Osteocyte (in vitro differentiated cells): ENCODE measurements around the gene PGAM2. TPM values are rescaled to one million over a fixed set of nuclear protein-coding genes. Genes with fewer than 3 reads are reported as not detected.

ENCODE experiments used
- DNase-seq: peaks from one replicate; pipeline ENCODE4 v3.0.0; 2021; ENCODE audit warnings: mixed read lengths; ENCODE audit not compliant: unreplicated experiment; ENCODE audit errors: extremely low spot score
- H3K27ac Mint-ChIP-seq: one replicate; pipeline ENCODE4 v1.8.0; 2021; ENCODE audit warnings: mild to moderate bottlenecking, mixed read lengths; ENCODE audit not compliant: unreplicated experiment
- H3K27me3 Mint-ChIP-seq: one replicate; pipeline ENCODE4 v1.8.0; 2021; ENCODE audit warnings: mixed read lengths; ENCODE audit not compliant: unreplicated experiment
- H3K36me3 Mint-ChIP-seq: one replicate; pipeline ENCODE4 v1.8.0; 2021; ENCODE audit warnings: mixed read lengths; ENCODE audit not compliant: unreplicated experiment
- H3K4me1 Mint-ChIP-seq: one replicate; pipeline ENCODE4 v1.8.0; 2021; ENCODE audit warnings: mixed read lengths; ENCODE audit not compliant: unreplicated experiment
- H3K4me3 Mint-ChIP-seq: one replicate; pipeline ENCODE4 v1.8.0; 2021; ENCODE audit warnings: mild to moderate bottlenecking, moderate library complexity, mixed read lengths; ENCODE audit not compliant: unreplicated experiment
- H3K9me3 Mint-ChIP-seq: one replicate; pipeline ENCODE4 v1.8.0; 2021; ENCODE audit warnings: mixed read lengths; ENCODE audit not compliant: unreplicated experiment
- total RNA-seq: library from RNA; stranded (reverse); gene quantifications from 2 replicates; pipeline ENCODE4 v1.2.1, GENCODE V29; 2021
- TF ChIP-seq, protein P1 (sequence below): fragments of 200-600 bp; sonication (generic); IDR thresholded peaks from 2 replicates; pipeline ENCODE4 v1.5.0; 2021; ENCODE audit warnings: antibody characterized with exemption, mild to moderate bottlenecking, moderate library complexity

Gene PGAM2
- total RNA-seq, 1 donor from 2014 or later: 0.97 TPM

DNA sequence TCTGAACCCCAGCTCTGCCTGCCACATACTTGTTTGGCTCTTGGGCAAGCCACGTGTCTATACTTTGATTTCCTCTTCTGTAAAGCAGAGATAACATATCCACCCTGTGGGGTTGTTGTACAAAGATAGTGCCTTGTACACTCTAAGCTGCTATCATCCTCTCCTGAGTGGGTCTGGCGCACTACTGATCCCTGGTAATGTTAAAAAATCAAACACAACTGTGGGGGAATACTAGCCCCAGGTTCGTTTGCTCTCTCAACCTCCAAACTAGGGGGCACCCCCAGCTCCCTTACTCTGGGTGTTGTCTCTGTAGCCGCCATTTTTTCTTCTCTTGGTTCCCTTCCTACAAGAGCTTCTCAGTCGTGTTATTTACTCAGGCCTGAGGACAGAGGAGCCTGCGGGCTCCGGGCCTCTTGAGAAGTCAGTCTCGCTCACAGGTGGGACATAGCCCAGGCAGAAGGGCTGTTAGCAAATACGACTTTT lies 15.9 kb upstream of the PGAM2 start:
- H3K36me3 Mint-ChIP-seq: peaks cover 16% of the 10 kb centered on the region
- H3K4me3 Mint-ChIP-seq: peak overlapping the region; percentile 85
- TF ChIP-seq, protein P1, sequence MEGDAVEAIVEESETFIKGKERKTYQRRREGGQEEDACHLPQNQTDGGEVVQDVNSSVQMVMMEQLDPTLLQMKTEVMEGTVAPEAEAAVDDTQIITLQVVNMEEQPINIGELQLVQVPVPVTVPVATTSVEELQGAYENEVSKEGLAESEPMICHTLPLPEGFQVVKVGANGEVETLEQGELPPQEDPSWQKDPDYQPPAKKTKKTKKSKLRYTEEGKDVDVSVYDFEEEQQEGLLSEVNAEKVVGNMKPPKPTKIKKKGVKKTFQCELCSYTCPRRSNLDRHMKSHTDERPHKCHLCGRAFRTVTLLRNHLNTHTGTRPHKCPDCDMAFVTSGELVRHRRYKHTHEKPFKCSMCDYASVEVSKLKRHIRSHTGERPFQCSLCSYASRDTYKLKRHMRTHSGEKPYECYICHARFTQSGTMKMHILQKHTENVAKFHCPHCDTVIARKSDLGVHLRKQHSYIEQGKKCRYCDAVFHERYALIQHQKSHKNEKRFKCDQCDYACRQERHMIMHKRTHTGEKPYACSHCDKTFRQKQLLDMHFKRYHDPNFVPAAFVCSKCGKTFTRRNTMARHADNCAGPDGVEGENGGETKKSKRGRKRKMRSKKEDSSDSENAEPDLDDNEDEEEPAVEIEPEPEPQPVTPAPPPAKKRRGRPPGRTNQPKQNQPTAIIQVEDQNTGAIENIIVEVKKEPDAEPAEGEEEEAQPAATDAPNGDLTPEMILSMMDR: no peak
- no peak for DNase-seq
- H3K4me1 Mint-ChIP-seq: peaks cover 46% of the 10 kb centered on the region
- no peaks in the 10 kb centered on the region for H3K27me3 Mint-ChIP-seq
- H3K9me3 Mint-ChIP-seq: no peaks in the 10 kb centered on the region
- peak overlapping the region; percentile 67 for H3K27ac Mint-ChIP-seq

DNA sequence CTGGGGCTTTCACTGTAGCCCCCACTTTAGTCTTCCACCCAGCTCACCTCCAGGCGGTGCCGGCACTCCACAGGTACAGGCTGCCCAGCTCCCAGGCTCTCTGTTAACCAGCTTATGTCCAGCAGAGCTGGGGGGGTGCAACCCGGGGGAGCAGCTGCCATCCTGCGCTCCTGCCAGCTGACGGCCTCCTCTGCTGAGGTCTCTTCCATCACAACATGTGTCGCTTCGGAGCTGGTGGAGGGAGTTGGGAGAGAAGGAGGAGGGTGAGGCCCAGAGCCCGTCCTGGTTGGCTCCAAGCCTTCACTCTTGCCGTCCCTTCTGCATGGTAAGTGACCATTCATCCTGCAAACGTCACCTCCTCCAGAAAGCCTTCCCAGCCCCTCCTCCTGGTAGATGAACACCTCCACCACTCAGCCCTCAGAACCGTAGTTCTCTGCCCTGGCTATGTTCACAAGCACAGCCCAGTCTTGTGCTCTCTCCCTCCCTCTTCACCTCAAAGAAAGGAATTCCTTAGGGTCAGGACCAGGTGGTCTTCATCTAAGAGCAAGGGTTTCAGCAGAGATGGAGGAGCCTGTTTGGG lies 15.4 kb upstream of the PGAM2 start:
- Mint-ChIP-seq H3K27me3 (no peaks in the 10 kb centered on the region), H3K4me1 (peaks cover 44% of the 10 kb centered on the region), H3K4me3 (peak overlapping the region; percentile 85), H3K27ac (no peak overlapping the region), H3K9me3 (no peaks in the 10 kb centered on the region), H3K36me3 (peaks cover 18% of the 10 kb centered on the region)
- no peak for DNase-seq
- TF ChIP-seq, protein P1: no peak

DNA sequence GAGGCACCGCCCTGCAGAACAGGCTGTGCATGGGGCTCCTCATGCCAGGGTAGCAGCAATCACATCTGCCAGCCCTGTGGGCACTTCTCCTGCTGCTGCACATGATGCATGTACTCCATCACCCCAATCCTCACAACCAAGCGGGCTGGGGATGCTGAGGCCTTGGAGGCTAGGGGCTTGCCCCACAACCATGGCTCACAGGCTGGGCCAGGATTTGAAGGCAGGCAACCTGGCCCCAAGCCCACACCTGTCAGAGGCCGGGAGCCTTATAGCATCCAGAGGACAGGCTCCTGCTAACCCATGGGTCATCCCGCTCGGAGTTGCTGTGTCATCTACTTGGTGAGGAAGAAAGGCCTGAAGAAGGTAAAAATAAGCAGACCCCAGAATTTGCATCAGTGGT lies 14.8 kb upstream of the PGAM2 start:
- Mint-ChIP-seq H3K9me3 (no peaks in the 10 kb centered on the region), H3K27ac (no peak overlapping the region)

DNA sequence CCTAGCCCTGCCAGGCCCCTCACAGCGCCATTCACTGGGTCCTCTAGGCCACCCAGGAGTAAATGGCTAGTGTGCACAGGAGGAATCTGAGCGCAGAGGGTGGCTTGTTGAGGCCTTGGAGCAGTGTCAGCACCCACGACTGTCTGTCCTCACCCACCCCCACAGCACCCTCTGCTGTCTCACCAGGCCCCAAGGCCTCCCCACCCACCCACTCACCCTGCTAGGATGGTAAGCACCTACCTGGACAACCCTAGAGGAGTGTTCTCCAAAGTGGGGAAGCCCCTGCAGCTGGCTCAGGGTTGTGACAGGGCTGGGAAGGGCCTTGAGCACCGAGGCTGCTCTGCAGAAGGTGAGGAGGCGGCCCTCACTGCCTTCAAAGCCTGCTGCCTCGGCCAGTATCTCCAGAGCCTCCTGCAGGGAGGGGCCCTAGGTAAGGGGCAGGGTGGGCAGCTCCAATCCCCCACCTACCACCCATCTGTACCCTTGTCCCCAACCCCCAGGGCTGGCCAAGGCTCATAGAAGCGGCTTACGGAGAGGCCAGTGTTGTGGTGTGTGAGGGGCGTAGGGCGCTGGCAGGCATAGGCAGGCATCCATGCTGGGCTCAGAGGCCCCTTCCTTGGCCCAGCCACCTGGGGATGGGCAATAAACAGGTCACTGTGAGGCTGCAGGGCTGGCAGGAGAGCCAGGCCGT lies 14.1 kb upstream of the PGAM2 start:
- Mint-ChIP-seq H3K27ac (no peak overlapping the region), H3K27me3 (no peaks in the 10 kb centered on the region), H3K36me3 (peaks cover 21% of the 10 kb centered on the region), H3K9me3 (no peaks in the 10 kb centered on the region), H3K4me1 (peaks cover 31% of the 10 kb centered on the region), H3K4me3 (no peak overlapping the region)
- TF ChIP-seq, protein P1: no peak
- DNase-seq: no peak

More for the DNA sequence above, 14.8 kb upstream of the PGAM2 start:
- no peak for DNase-seq
- Mint-ChIP-seq H3K4me3 (no peak overlapping the region), H3K27me3 (no peaks in the 10 kb centered on the region), H3K4me1 (peaks cover 38% of the 10 kb centered on the region), H3K36me3 (peaks cover 21% of the 10 kb centered on the region)
- TF ChIP-seq, protein P1: no peak

DNA sequence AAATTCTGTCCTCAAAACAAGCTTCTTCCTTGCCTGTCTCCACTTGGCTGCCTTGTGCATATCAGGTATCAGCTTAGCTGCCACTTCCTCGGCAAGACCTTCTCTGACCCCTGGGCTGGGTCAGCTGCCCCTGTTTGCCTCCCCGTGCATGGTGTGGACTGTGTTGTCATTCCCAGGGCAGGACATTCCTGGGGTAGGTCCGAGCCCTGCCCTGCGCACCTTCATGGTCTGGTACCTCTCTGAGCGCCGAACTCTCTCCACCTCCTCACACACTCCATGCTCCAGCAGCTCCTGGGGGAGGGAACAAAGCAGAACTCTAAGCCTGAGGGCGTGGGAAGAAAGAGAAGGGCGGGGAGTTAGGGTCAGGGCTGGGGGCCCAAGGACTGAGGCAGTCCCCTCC lies 13.2 kb upstream of the PGAM2 start:
- no peak for DNase-seq
- peaks cover 25% of the 10 kb centered on the region for H3K4me1 Mint-ChIP-seq
- no peaks in the 10 kb centered on the region for H3K9me3 Mint-ChIP-seq
- TF ChIP-seq, protein P1: no peak
- no peak overlapping the region for H3K4me3 Mint-ChIP-seq
- H3K27me3 Mint-ChIP-seq: no peaks in the 10 kb centered on the region
- H3K36me3 Mint-ChIP-seq: peaks cover 21% of the 10 kb centered on the region
- no peak overlapping the region for H3K27ac Mint-ChIP-seq
